ENCODE results near the gene SEMA3G. TPM values are rescaled to one million over a fixed set of nuclear protein-coding genes. Genes with fewer than 3 reads are reported as not detected.
A peak's percentile ranks its signal among the peaks of the same experiment; 100 is the strongest.

The SEMA3G gene
- total RNA-seq, 1 donor from 2014 or later, result 9.2 TPM

GRCh38 chr3:52443791-52444687, 864 bp downstream of the SEMA3G start:
- intact Hi-C loops (cut with micrococcal nuclease), result no loop called here
- Histone ChIP-seq H3K9me3 (replicated peaks) (no peaks in the 10 kb centered on the region), H3K27ac (replicated peaks) (peak overlapping the region; percentile 29), H3K4me1 (peaks cover 25% of the 10 kb centered on the region), H3K36me3 (peaks cover 5% of the 10 kb centered on the region), H3K27me3 (ENCODE audit: low read depth) (no peaks in the 10 kb centered on the region), H3K4me3 (peak overlapping the region; percentile 53)
- no peak for DNase-seq
- TF ChIP-seq, protein P1, sequence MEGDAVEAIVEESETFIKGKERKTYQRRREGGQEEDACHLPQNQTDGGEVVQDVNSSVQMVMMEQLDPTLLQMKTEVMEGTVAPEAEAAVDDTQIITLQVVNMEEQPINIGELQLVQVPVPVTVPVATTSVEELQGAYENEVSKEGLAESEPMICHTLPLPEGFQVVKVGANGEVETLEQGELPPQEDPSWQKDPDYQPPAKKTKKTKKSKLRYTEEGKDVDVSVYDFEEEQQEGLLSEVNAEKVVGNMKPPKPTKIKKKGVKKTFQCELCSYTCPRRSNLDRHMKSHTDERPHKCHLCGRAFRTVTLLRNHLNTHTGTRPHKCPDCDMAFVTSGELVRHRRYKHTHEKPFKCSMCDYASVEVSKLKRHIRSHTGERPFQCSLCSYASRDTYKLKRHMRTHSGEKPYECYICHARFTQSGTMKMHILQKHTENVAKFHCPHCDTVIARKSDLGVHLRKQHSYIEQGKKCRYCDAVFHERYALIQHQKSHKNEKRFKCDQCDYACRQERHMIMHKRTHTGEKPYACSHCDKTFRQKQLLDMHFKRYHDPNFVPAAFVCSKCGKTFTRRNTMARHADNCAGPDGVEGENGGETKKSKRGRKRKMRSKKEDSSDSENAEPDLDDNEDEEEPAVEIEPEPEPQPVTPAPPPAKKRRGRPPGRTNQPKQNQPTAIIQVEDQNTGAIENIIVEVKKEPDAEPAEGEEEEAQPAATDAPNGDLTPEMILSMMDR (IDR thresholded peaks at IDR 0.05; ENCODE audit: borderline replicate concordance), result no peak

- H3K4me3 ChIP-seq, result peak overlapping the region; percentile 53
- no peaks in the 10 kb centered on the region for H3K27me3 ChIP-seq (ENCODE audit: low read depth)
These were observed 1.7 kb downstream of the SEMA3G start for GRCh38 chr3:52443268-52443610.

GRCh38 chr3:52442409-52443267, 2.3 kb downstream of the SEMA3G start:
- Histone ChIP-seq H3K4me1 (peaks cover 37% of the 10 kb centered on the region), H3K27me3 (ENCODE audit: low read depth) (no peaks in the 10 kb centered on the region)
- intact Hi-C loops (cut with micrococcal nuclease), result no loop called here

More at GRCh38 chr3:52443268-52443610, 1.7 kb downstream of the SEMA3G start:
- peak overlapping the region; percentile 29 for H3K27ac ChIP-seq (replicated peaks)
- H3K36me3 ChIP-seq, result peaks cover 5% of the 10 kb centered on the region
- no peak for DNase-seq
- TF ChIP-seq, protein P1 (IDR thresholded peaks at IDR 0.05; ENCODE audit: borderline replicate concordance), result no peak
- H3K9me3 ChIP-seq (replicated peaks), result no peaks in the 10 kb centered on the region
- H3K4me1 ChIP-seq, result peaks cover 31% of the 10 kb centered on the region
- intact Hi-C loops (cut with micrococcal nuclease), result no loop called here

GRCh38 chr3:52441772-52442332, 3.1 kb downstream of the SEMA3G start:
- Histone ChIP-seq H3K4me3 (peak overlapping the region; percentile 53), H3K36me3 (peaks cover 5% of the 10 kb centered on the region), H3K9me3 (replicated peaks) (no peaks in the 10 kb centered on the region), H3K4me1 (peaks cover 41% of the 10 kb centered on the region), H3K27ac (replicated peaks) (no peak overlapping the region), H3K27me3 (ENCODE audit: low read depth) (no peaks in the 10 kb centered on the region)
- TF ChIP-seq, protein P1 (IDR thresholded peaks at IDR 0.05; ENCODE audit: borderline replicate concordance), result no peak
- DNase-seq, result no peak
- intact Hi-C loops (cut with micrococcal nuclease), result no loop called here

More at GRCh38 chr3:52442409-52443267, 2.3 kb downstream of the SEMA3G start:
- Histone ChIP-seq H3K9me3 (replicated peaks) (no peaks in the 10 kb centered on the region), H3K4me3 (peak overlapping the region; percentile 53), H3K27ac (replicated peaks) (peak overlapping the region; percentile 29), H3K36me3 (peaks cover 5% of the 10 kb centered on the region)
- TF ChIP-seq, protein P1 (IDR thresholded peaks at IDR 0.05; ENCODE audit: borderline replicate concordance), result no peak
- no peak for DNase-seq

DNA sequence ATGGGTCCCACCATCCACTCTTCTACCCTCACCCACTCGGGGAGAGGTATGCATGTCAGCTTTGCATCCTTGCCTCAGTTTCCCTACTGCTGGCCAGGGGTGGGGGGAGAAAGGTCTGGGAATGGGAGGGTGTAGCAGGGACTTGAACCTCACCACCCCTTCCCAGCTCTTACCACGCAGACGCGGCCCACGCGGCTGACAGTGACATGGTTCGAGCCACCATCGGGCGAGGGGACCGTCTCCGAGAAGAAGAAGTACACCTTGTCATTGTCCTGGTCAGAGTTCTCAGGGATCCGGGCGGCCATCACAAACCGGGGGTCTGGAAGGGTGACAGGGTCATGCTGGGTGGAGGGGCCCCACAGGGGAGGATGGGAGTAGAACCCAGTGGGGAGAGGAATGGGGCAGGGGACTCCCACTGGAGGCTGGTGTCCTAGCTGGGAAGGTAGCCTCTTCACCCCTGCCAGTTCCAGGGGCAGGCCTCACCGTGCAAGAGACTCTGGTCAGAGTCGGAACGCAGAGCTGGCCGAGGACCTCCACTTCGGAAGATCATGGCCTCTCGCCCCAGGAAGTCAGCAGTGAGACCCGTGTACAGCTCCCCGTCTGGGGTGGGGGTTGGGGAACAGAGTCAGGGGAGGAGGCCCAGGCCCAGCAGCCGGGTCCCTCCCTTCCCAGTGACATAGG, 3.7 kb downstream of the SEMA3G start:
- peaks cover 41% of the 10 kb centered on the region for H3K4me1 ChIP-seq
- TF ChIP-seq, protein P1 (IDR thresholded peaks at IDR 0.05; ENCODE audit: borderline replicate concordance), result no peak
- intact Hi-C loops (cut with micrococcal nuclease), result no loop called here
- H3K4me3 ChIP-seq, result peak overlapping the region; percentile 53
- peaks cover 5% of the 10 kb centered on the region for H3K36me3 ChIP-seq
- no peaks in the 10 kb centered on the region for H3K27me3 ChIP-seq (ENCODE audit: low read depth)
- DNase-seq, result no peak
- no peaks in the 10 kb centered on the region for H3K9me3 ChIP-seq (replicated peaks)
- no peak overlapping the region for H3K27ac ChIP-seq (replicated peaks)
